ENCODE measurements around the gene GPC3. TPM values are rescaled to one million over a fixed set of nuclear protein-coding genes. Genes with fewer than 3 reads are reported as not detected.

GPC3 gene
- total and polyA plus RNA-seq, 2 of the 4 experiments (the other 2 are of a cell fraction): not detected

DNA sequence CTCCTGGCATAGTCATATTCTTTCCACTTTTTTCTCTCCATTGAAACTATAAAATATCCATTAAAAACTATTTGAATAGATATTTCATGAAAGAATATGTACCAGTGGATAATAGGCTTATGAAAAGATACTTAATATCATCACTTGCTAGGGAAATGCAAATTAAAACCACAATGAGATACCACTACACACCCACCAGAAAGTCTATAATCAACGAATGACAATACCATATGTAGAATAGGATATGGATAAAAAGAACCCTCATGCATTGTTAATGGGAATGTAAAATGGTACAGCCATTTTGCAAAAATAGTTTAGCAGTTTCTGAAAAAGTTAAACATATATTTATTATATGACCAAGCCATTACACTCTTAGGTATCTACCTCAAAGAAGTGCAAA lies 351.4 kb downstream of the GPC3 start:
- Histone ChIP-seq H2BK120ac (ENCODE audit: low read depth, low read length) (no peak overlapping the region), H3K4me1 (ENCODE audit: control insufficient read depth, insufficient read depth, low read length) (no peaks in the 10 kb centered on the region), H2AFZ (replicated peaks; ENCODE audit: low read length, poor library complexity) (no peak overlapping the region), H4K20me1 (ENCODE audit: insufficient read depth, low read length) (no peaks in the 10 kb centered on the region), H4K5ac (ENCODE audit: low read depth, low read length) (no peak overlapping the region), H2BK5ac (ENCODE audit: low read depth, low read length, poor library complexity, severe bottlenecking) (no peak overlapping the region), H3K4ac (ENCODE audit: low read depth, low read length) (no peak overlapping the region), H2BK20ac (ENCODE audit: low read depth, low read length) (no peak overlapping the region), H3K36me3 (ENCODE audit: control insufficient read depth, insufficient read depth, low read length) (no peaks in the 10 kb centered on the region), H3K9me3 (ENCODE audit: control insufficient read depth, insufficient read depth, low read length) (no peaks in the 10 kb centered on the region), H2AK9ac (replicated peaks; ENCODE audit: low read depth, low read length, poor library complexity) (no peak overlapping the region), H2BK15ac (ENCODE audit: low read depth, low read length) (no peak overlapping the region), H3K4me3 (ENCODE audit: insufficient read depth, low read depth, low read length) (no peak overlapping the region), H3K9me1 (ENCODE audit: insufficient read depth, low read length) (no peaks in the 10 kb centered on the region), H3K4me2 (ENCODE audit: low read depth, low read length) (no peak overlapping the region), H3K56ac (ENCODE audit: extremely low read depth, insufficient read depth, low read length) (no peak overlapping the region), H4K8ac (ENCODE audit: low read depth in 2 of 2, low read length in 2 of 2) (no peak overlapping the region), H3K18ac (ENCODE audit: low read depth, low read length) (no peak overlapping the region), H3K27me3 (ENCODE audit: control insufficient read depth, insufficient read depth, low read length) (no peaks in the 10 kb centered on the region), H3K9ac (ENCODE audit: low read depth, low read length) (no peak overlapping the region), H3K23ac (ENCODE audit: low read depth, low read length) (no peak overlapping the region), H3K79me1 (ENCODE audit: low read depth in 1 of 2, low read length in 2 of 2) (no peaks in the 10 kb centered on the region), H4K91ac (ENCODE audit: insufficient read depth, low read depth, low read length) (no peak overlapping the region), H2AK5ac (ENCODE audit: low read depth, low read length) (no peak overlapping the region), H3K27ac (ENCODE audit: insufficient read depth, low read length) (no peak overlapping the region), H3K14ac (replicated peaks; ENCODE audit: low read depth, low read length) (no peak overlapping the region)
- TF ChIP-seq ELK1 (IDR thresholded peaks at IDR 0.05; ENCODE audit: borderline replicate concordance, low read depth, low read length) (no peak), POLR2A (IDR thresholded peaks at IDR 0.05; ENCODE audit: low read depth, low read length) (no peak), NFE2L2 (IDR thresholded peaks at IDR 0.05; ENCODE audit: low read depth, low read length) (no peak), MXI1 (IDR thresholded peaks at IDR 0.05; ENCODE audit: borderline replicate concordance, low read depth, low read length) (no peak), MAZ (IDR thresholded peaks at IDR 0.05; ENCODE audit: borderline replicate concordance, low read depth, low read length) (no peak), RAD21 (IDR thresholded peaks at IDR 0.05; ENCODE audit: low read length) (no peak)
- TF ChIP-seq, protein P1, sequence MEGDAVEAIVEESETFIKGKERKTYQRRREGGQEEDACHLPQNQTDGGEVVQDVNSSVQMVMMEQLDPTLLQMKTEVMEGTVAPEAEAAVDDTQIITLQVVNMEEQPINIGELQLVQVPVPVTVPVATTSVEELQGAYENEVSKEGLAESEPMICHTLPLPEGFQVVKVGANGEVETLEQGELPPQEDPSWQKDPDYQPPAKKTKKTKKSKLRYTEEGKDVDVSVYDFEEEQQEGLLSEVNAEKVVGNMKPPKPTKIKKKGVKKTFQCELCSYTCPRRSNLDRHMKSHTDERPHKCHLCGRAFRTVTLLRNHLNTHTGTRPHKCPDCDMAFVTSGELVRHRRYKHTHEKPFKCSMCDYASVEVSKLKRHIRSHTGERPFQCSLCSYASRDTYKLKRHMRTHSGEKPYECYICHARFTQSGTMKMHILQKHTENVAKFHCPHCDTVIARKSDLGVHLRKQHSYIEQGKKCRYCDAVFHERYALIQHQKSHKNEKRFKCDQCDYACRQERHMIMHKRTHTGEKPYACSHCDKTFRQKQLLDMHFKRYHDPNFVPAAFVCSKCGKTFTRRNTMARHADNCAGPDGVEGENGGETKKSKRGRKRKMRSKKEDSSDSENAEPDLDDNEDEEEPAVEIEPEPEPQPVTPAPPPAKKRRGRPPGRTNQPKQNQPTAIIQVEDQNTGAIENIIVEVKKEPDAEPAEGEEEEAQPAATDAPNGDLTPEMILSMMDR (conservative IDR thresholded peaks at IDR 0.05; ENCODE audit: low read depth, low read length): no peak
- DNase-seq: no peak
- POLR2A ChIA-PET (ENCODE audit: unreplicated experiment): no interaction called here
- dilution Hi-C loops (cut with HindIII; ENCODE audit: low sequenced_read_pairs, unreplicated experiment) (no loop called here), intact Hi-C loops (cut with micrococcal nuclease) (no loop called here), in situ Hi-C loops (cut with MboI; ENCODE audit: low sequenced_read_pairs) (no loop called here)
- no TSS peak for BruUV-seq (replicated peaks)
- no peak for ATAC-seq (ENCODE audit: low read depth)
- WGBS, 2 experiments (ENCODE audit: extremely low coverage in 2 of 2, insufficient read length in 1 of 2): no CpG with 5 or more reads among the region's 1 CpG
- CTCF ChIA-PET: no interaction called here

All from IMR-90 (cell line).